IgD-negative memory B cell (primary cell): ENCODE data around the gene CTSF. TPM values are rescaled to one million over a fixed set of nuclear protein-coding genes. Genes with fewer than 3 reads are reported as not detected.
"Not testable (repeated sequence)": the region's sequence is repeated elsewhere in the genome, so short reads cannot be mapped to it uniquely, and the experiment has no call there.

Experiments used
- H3K27ac Mint-ChIP-seq, 3 donors: one replicate each; pipeline ENCODE4 v1.8.0; 2020 to 2022; ENCODE audit warnings: mild to moderate bottlenecking in 3 of 3, mixed read lengths in 3 of 3, moderate library complexity in 1 of 3
- H3K27me3 Mint-ChIP-seq: one replicate; pipeline ENCODE4 v1.8.0; 2021; ENCODE audit warnings: mixed read lengths
- H3K36me3 Mint-ChIP-seq: one replicate; pipeline ENCODE4 v1.8.0; 2020; ENCODE audit warnings: mild to moderate bottlenecking, mixed read lengths
- H3K4me1 Mint-ChIP-seq, 3 donors: one replicate each; pipeline ENCODE4 v1.8.0; 2020 to 2022; ENCODE audit warnings: mixed read lengths in 3 of 3, mild to moderate bottlenecking in 1 of 3
- H3K4me3 Mint-ChIP-seq, 4 donors: one replicate each; pipeline ENCODE4 v1.8.0; 2020 to 2022; ENCODE audit warnings: mild to moderate bottlenecking in 4 of 4, mixed read lengths in 4 of 4, moderate library complexity in 3 of 4
- H3K9me3 Mint-ChIP-seq, 3 donors: one replicate each; pipeline ENCODE4 v1.8.0; 2020 to 2021; ENCODE audit warnings: mixed read lengths in 3 of 3, mild to moderate bottlenecking in 1 of 3
- polyA plus RNA-seq: library from polyadenylated mRNA; unstranded; fragments of 300-500 nt; fragmentation: Illumina TruSeq; gene quantifications from one replicate; pipeline ENCODE4 v1.2.3, GENCODE V29; 2021

CTSF gene
- 7.0 TPM for polyA plus RNA-seq

- Mint-ChIP-seq H3K36me3 (no peaks in the 10 kb centered on the region), H3K4me1 (peaks cover 0 to 3% (median 2%) of the 10 kb centered on the region in 3 donors), H3K27me3 (peaks cover 4% of the 10 kb centered on the region), H3K9me3 (no peaks in the 10 kb centered on the region), H3K4me3 (peak within 1 kb of the TSS; percentile 72 to 89 (median 81)), H3K27ac (peak within 1 kb of the TSS in 1 of 3 donors; percentile 28)
Measured at GRCh38 chr11:66568124-66568916, at the start of gene CTSF. Gene CTSF (minus strand): TSS chr11:66568606. CDS start chr11:66568486, 120 bp downstream.

GRCh38 chr11:66617155-66617834, 48.9 kb upstream of the CTSF start:
- H3K9me3 Mint-ChIP-seq: no peaks in the 10 kb centered on the region
- peaks cover 36 to 43% (median 41%) of the 10 kb centered on the region in 3 donors for H3K4me1 Mint-ChIP-seq
- peaks cover 6% of the 10 kb centered on the region for H3K36me3 Mint-ChIP-seq
- H3K27ac Mint-ChIP-seq: peak overlapping the region; percentile 99 to 100 (median 99)
- H3K27me3 Mint-ChIP-seq: no peaks in the 10 kb centered on the region
- peak overlapping the region; percentile 98 to 100 (median 100) for H3K4me3 Mint-ChIP-seq

DNA sequence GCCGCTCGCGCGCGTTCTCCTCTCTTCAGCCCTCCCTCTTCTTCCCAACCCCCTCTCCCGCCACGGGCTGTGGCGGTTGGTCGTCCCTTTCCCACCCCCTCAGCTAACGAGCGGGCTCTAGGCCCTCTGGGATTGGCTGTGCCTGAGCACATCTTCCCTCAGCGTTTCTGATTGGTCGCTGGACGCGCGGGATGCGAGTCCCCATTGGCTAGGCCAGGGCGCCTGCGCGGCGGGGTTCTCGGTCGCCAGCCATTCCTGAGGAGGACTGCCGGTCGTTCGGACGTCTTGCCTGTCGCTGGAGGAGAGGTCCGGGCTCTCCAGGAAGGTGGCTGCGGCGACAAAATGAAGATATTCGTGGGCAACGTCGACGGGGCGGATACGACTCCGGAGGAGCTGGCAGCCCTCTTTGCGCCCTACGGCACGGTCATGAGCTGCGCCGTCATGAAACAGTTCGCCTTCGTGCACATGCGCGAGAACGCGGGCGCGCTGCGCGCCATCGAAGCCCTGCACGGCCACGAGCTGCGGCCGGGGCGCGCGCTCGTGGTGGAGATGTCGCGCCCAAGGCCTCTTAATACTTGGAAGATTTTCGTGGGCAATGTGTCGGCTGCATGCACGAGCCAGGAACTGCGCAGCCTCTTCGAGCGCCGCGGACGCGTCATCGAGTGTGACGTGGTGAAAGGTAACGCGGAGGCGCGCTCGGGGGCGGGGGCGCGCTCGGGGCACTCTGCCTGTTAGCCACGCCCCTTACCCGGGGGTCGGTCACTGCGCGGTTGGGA, 48.2 kb upstream of the CTSF start, which contains the start of gene RBM14:
RBM14 (plus strand) TSS at position 252 of the 776 bp plus-strand sequence; CDS start at position 343, 91 bp downstream.
- H3K9me3 Mint-ChIP-seq: no peaks in the 10 kb centered on the region

DNA sequence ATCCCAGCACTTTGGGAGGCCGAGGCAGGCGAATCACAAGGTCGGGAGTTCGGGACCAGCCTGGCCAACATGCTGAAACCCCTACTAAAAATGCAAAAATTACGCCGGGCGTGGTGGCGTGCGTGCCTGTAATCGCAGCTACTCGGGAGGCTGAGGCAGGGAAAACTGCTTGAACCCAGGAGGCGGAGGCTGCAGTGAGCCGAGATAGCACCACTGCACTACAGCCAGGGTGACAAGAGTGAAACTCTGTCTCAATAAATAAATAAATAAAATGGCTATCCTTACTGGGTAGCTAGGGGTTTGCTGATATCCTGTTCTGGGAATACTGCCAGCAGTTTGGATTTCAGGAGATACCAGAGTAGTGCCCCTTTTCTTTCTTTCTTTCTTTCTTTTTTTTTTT, 45.7 kb upstream of the CTSF start:
- Mint-ChIP-seq H3K27ac (no peak overlapping the region), H3K27me3 (peaks cover 2% of the 10 kb centered on the region), H3K4me3 (peak overlapping the region in 3 of 4 donors; percentile 50 to 90 (median 65)), H3K36me3 (peaks cover 7% of the 10 kb centered on the region), H3K9me3 (no peaks in the 10 kb centered on the region), H3K4me1 (peaks cover 41 to 49% (median 45%) of the 10 kb centered on the region in 3 donors)

More for the DNA sequence above, 48.2 kb upstream of the CTSF start, which contains the start of gene RBM14:
- peaks cover 37 to 47% (median 39%) of the 10 kb centered on the region in 3 donors for H3K4me1 Mint-ChIP-seq
- peak within 1 kb of the TSS; percentile 98 to 100 (median 100) for H3K4me3 Mint-ChIP-seq
- H3K27ac Mint-ChIP-seq: peak within 1 kb of the TSS; percentile 99 to 100 (median 99)
- peaks cover 9% of the 10 kb centered on the region for H3K36me3 Mint-ChIP-seq
- H3K27me3 Mint-ChIP-seq: no peaks in the 10 kb centered on the region

DNA sequence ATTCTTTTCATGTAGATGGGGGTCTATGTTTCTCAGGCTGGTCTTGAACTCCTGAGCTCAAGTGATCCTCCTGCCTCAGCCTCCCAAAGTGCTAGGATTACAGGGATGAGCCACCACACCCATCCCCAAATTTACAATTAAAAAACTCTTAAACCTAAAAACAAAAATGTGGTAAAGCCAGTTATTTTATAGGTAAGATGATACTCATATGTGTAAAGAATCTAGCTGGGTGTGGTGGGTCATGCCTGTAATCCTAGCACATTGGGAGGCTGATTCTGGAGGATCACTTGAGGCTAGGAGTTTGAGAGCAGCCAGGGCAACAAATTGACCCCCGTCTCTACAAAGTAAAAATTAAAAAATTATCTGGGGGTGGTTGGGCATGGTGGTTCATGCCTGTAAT, 44.1 kb upstream of the CTSF start:
- Mint-ChIP-seq H3K4me1 (peaks cover 30 to 41% (median 39%) of the 10 kb centered on the region in 3 donors), H3K27ac (peak overlapping the region in 2 of 3 donors; percentile 57 to 98), H3K36me3 (peaks cover 5% of the 10 kb centered on the region), H3K27me3 (peaks cover 2% of the 10 kb centered on the region), H3K9me3 (no peaks in the 10 kb centered on the region), H3K4me3 (peak overlapping the region in 3 of 4 donors; percentile 72 to 90 (median 74))

DNA sequence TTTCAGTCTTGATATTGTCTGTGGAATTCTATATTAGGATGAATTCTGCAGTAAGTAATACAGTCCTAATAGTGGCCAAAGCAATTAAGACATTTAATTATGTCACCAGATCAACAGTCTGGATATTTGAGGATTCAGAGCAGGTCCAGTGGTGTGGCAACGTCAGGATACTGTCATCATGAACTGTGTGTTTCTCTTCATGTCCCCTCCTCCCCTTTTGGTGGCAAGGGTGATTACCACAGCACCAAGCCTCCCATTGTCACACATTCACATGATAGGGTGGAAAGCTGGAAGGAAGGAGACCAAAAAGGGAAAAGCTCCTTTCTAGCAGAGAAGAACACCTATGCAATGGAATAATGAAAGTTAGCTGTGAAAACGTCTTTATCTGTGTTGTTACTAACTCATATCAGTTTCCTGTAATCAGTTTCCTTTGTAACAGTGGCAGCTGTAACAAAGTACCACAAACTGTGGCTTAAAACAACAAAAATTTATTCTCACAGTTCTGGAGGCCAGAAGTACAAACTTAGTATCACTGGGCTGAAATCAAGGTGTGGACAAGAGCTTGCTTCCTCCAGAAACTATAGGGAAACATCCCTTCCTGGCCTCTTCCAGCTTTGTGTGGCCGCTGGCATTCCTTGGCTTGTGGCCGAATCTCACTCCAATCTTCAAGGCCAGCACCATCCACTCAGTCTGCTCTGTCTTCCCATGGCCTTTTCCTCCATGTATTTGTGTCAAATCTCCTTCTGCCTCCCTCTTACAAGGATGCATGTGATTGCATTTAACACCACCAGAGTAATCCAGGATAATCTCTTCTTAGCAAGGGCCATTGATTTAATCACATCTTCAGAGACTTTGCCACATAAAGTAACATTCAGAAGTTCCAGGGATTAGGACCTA, 41.6 kb upstream of the CTSF start:
- Mint-ChIP-seq H3K36me3 (peaks cover 3% of the 10 kb centered on the region), H3K4me1 (peaks cover 25 to 36% (median 26%) of the 10 kb centered on the region in 3 donors), H3K27ac (peak overlapping the region in 2 of 3 donors; percentile 78 to 84), H3K9me3 (no peaks in the 10 kb centered on the region), H3K27me3 (peaks cover 2% of the 10 kb centered on the region), H3K4me3 (peak overlapping the region; percentile 8 to 67 (median 42))

DNA sequence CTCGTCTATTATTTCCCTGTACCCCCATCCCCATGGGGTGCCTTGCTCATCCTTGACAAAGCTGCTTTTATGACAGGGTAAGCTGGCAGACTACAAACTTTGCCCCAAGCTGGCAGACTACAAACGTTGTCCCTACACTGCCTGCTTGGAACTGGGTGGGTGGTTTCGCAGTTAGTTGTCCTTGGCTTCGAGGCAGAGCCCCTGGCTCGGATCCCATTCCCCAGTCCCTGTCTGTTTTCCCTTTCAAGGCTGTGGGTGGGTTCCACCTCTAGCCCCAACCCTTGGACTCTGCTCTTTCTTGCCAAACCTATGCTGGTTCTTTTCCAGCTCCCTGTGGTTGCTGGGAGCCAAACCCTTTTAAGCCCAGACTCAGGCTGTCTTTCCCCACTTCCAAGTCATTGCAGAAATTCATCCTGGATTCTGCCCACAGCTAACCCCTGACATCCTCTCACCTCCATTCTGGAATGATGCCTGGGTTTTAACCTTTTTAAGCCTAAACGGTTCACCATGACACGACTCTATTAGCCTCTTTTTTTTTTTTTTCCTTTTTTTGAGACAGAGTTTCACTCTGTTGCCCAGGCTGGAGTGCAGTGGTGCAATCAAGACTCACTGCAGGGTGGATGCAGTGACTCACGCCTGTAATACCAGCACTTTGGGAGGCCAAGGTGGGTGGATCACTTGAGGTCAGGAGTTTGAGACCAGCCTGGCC, 38.9 kb upstream of the CTSF start:
- peaks cover 5% of the 10 kb centered on the region for H3K36me3 Mint-ChIP-seq
- H3K9me3 Mint-ChIP-seq: no peaks in the 10 kb centered on the region
- peaks cover 2% of the 10 kb centered on the region for H3K27me3 Mint-ChIP-seq
- H3K27ac Mint-ChIP-seq: peak overlapping the region; percentile 90 to 96 (median 94)
- peaks cover 26 to 31% (median 26%) of the 10 kb centered on the region in 3 donors for H3K4me1 Mint-ChIP-seq
- peak overlapping the region in 2 of 4 donors; percentile 33 to 61 for H3K4me3 Mint-ChIP-seq

GRCh38 chr11:66606608-66607007, 38.2 kb upstream of the CTSF start:
- not testable (repeated sequence) for H3K9me3 Mint-ChIP-seq, H3K36me3 Mint-ChIP-seq, H3K4me3 Mint-ChIP-seq, H3K27me3 Mint-ChIP-seq, H3K27ac Mint-ChIP-seq
- peaks cover 20 to 26% (median 23%) of the 10 kb centered on the region in 3 donors for H3K4me1 Mint-ChIP-seq

GRCh38 chr11:66604155-66604554, 35.7 kb upstream of the CTSF start:
- no peaks in the 10 kb centered on the region for H3K9me3 Mint-ChIP-seq
- peaks cover 12 to 14% (median 13%) of the 10 kb centered on the region in 3 donors for H3K4me1 Mint-ChIP-seq
- no peak overlapping the region for H3K4me3 Mint-ChIP-seq
- H3K27me3 Mint-ChIP-seq: no peaks in the 10 kb centered on the region
- H3K36me3 Mint-ChIP-seq: peaks cover 2% of the 10 kb centered on the region
- no peak overlapping the region for H3K27ac Mint-ChIP-seq

DNA sequence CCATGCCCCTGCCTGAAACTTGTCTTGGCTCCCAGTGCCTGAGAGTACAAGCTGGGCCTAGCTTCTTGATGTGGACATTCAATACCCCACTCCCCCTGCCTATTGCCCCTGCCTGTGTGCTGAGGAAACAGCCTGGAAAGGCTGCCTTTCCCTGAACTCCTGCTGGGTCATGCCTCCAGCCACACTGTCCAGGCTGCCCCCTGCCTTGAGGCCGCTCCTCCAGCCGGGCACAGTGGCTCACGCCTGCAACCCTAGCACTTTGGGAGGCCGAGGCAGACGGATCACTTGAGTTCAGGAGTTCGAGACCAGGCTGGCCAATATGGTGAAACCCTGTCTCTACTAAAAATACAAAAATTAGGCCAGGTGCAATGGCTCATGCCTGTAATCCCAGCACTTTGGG, 34.7 kb upstream of the CTSF start:
- H3K27me3 Mint-ChIP-seq: no peaks in the 10 kb centered on the region
- H3K4me3 Mint-ChIP-seq: no peak overlapping the region
- H3K27ac Mint-ChIP-seq: no peak overlapping the region
- H3K9me3 Mint-ChIP-seq: no peaks in the 10 kb centered on the region
- H3K36me3 Mint-ChIP-seq: peaks cover 2% of the 10 kb centered on the region
- peaks cover 7 to 17% (median 16%) of the 10 kb centered on the region in 3 donors for H3K4me1 Mint-ChIP-seq

GRCh38 chr11:66600631-66601233, 32.3 kb upstream of the CTSF start:
- no peaks in the 10 kb centered on the region for H3K9me3 Mint-ChIP-seq
- H3K27ac Mint-ChIP-seq: peak overlapping the region in 1 of 3 donors; percentile 62
- H3K4me3 Mint-ChIP-seq: peak overlapping the region in 2 of 4 donors; percentile 21 to 57
- peaks cover 2% of the 10 kb centered on the region for H3K36me3 Mint-ChIP-seq
- peaks cover 4 to 19% (median 19%) of the 10 kb centered on the region in 3 donors for H3K4me1 Mint-ChIP-seq
- H3K27me3 Mint-ChIP-seq: no peaks in the 10 kb centered on the region

DNA sequence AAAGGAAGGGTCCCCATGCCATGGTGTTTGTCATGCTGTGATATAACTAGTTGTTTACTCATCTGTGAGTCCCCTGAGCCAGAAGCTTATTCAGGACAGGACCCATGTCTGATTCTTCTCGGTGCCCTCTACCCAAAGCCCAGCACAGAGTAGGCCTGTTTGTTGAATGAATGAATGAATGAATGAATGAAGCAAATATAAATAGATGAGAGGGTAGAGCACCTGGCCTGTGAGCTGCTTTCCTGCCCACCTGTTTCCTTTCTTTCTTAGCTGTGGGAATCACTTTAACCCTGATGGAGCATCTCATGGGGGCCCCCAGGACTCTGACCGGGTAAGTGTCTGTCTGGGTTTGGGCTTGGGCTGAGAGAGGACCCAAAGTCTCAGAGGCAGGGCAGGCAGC, 31.8 kb upstream of the CTSF start:
- Mint-ChIP-seq H3K36me3 (peaks cover 2% of the 10 kb centered on the region), H3K4me3 (peak overlapping the region in 2 of 4 donors; percentile 5 to 46), H3K27me3 (no peaks in the 10 kb centered on the region), H3K4me1 (peaks cover 6 to 24% (median 24%) of the 10 kb centered on the region in 3 donors), H3K9me3 (no peaks in the 10 kb centered on the region), H3K27ac (peak overlapping the region in 1 of 3 donors; percentile 62)

GRCh38 chr11:66598993-66599392, 30.6 kb upstream of the CTSF start:
- H3K4me1 Mint-ChIP-seq: peaks cover 10 to 30% (median 28%) of the 10 kb centered on the region in 3 donors
- H3K27ac Mint-ChIP-seq: no peak overlapping the region
- no peaks in the 10 kb centered on the region for H3K36me3 Mint-ChIP-seq

More at GRCh38 chr11:66598993-66599392, 30.6 kb upstream of the CTSF start:
- H3K4me3 Mint-ChIP-seq: no peak overlapping the region
- no peaks in the 10 kb centered on the region for H3K9me3 Mint-ChIP-seq
- H3K27me3 Mint-ChIP-seq: no peaks in the 10 kb centered on the region
